ENCODE measurements around the gene KIF3B.
"Not testable (repeated sequence)": the region's sequence is repeated elsewhere in the genome, so short reads cannot be mapped to it uniquely, and the experiment has no call there.

The KIF3B gene

DNA sequence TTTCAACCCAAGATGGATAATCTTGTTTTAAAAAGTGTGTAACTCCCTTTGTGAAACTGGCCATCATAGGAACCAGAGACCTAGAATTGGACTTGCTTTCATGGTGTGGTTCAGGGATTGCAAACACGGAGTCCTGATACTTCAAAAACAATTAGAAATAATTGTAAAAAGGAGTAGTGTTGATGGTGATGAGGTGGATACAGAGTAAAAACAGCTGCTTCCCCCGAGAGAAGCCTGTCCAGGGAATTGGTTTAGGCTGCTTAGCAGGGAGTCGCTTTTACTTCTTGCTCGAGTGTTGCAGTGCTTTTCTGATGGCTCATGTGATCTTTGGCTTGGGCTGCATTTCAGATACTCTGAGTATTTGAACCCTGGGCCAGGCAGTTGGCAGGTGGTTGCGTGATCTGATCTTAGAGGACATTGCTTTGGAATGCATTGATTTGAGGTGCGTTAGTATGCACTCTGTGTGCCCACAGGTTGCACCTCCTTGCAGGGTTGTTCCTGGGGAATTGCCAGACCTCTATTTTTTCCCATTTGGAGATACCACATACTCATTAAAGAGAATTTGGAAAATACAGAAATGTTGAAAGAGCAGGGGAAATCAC, 19.5 kb downstream of the KIF3B start:
- no peak for DNase-seq

DNA sequence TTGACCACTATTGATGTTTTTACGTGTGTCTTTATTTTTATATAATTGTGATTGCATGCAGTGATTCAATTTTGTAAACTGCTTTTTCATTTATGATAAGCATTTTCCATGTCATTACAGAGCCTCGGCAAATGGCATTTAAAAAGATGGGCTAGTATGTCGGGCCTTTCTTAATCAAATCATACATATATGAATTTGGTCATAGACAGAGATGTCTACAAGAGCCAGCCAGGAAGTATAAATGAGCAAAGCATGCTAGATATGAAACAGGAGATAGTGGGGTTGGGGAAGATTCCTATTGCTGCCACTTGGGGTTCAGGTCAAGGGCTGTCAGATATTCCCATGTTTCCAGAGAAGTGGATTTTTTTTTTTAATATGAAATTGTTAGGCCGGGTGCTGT, 20.0 kb downstream of the KIF3B start:
- no peak for DNase-seq

DNA sequence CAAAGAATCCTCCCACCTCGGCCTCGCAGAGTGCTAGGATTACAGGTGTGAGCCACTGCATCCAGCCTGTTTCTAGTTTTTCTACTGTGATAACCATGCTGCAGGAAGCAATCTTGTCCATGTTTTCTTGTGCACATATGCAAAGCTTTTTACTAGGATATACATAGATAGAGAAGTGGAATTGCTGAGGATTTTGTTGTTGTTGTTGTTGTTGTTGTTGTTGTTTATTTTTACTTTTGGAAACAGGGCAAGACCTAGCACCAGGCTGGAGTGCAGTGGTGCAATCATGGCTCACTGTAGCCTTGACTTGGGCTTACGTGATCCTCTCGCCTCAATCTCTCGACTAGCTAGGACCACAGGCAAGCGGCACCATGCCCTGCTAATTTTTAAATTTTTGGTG, 23.2 kb downstream of the KIF3B start:
- no peak for DNase-seq

DNA sequence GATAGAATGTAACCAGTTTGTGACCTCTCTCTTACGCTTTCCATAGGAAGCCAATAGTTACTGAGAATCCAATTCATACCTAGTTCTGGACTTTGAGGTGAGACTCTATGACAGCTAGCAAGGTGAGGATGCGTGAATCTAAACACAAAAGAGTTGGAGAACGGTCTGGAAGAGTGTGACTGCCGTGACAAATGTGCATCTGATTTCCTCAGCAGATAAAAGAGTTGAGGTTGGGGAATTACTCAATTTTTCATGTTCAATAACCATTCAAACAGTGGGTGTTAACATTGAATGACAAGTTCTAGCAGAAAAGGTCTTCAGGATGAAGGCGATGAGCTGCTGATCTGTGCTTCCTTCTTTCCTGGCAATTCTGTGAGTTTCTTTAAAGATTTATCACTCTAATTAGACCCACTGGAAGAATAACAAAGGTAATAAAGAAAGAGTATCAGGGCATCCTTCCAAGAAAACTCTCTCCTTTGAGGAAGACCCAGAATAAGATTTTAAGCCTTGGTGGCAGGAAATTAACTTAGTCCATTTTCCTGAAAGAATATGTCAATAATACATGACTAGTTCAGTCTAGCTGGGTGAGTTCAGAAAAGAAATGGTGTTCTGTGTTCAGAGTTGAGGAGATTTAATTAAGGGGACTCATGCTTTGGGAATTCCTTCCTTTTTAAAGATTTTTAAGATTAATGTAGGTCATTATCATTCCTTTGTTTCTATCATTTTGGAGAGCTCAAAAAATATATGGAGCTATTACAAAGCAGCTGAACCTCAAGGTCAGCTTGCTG, 24.5 kb downstream of the KIF3B start:
- no peak for DNase-seq

DNA sequence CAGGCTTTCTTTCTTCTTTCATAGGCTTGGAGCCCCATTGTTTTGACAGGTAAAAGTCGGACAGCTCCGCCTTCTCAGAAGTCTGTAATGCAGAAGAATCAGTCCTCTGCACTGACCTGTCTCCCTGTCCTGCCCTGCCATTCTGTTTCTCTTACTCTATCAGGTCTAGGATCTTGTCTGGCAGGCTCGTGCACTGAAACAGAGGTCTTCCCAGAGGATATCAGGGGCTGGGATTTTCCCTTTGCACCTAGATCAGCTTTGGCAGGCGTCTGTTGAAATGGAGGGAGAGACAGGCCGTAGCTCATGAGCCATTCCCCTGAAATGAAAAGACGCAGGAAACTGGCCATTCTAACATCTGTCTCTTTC, 25.0 kb downstream of the KIF3B start:
- no peak for DNase-seq

DNA sequence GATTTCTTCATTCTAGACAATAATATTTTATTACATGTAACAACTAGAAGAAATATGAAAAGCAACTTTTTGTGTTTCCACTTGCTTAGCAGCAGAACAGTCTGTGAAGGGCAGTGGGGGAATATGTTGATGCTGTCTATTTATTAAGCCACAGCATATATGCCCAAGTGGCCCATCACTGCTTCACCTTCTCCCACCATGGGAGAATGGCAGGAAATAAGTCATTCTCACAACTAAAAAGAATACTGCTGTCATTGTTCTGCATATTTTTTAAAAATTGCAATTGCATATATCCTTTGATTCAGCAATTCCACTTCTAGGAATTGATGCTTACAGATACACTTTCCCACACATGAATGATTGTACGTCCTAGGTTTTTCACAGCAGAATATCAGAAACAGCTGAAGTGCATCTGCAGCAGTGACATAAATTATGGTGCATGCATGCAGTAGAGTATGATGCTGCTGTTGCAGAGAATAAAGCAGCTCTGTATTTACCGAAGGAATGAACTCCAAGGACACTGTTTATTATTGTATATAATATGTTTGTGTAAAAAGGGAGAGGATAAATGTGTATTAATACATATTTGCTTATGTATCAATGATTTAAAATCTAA, 26.8 kb downstream of the KIF3B start:
- DNase-seq, result no peak

DNA sequence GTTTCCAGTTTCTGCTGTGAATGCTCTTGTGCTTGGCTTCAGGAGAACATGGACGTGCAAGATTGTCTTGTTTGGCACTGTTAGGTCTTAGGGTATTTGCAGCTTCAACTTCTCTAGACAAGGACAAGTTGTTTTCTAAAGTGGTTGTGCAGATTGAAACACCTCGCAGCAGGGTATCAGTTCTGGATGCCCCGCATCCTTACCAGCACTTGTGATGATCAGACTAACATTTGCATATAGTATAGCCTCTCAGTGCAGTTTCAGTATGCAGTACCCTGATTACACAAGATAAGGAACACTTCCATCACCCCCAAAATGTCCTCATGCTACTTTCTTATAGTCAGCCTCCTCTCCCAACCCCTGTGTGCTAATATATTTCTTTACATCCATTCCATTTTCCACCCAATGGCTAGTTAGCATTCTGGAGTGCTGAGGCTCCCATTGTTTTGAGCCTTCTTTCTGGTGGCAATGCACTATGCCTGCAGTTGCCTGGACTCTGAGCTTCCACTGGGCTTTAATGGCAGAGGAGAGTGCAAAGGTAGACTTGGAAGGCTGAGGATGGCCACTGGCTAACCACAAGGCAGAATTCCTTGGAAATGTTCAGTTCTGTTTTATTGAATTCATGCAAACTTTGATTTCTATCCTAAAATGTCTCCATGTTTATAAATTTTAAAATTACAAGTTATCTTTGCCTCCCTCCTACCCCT, 35.4 kb downstream of the KIF3B start:
- DNase-seq, result no peak

DNA sequence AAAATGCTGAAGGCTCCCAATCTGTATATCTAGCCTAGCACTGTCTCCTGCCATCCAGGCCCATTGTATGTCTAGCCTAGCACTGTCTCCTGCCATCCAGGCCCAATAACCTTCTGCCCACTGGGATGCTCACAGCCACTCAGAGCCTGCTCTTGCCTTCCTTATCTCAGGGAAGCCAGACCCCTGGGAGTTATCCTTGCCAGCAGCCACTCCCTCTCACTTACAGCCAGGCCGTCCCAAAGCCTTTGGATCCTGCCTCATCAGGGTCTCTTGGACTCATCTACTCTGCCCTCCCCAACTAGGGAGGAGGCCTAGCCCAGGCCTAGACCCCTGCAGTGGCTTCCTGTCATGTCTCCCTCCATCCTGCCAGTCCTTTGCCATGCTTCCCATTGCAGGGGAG, 37.3 kb downstream of the KIF3B start:
- DNase-seq, result no peak

DNA sequence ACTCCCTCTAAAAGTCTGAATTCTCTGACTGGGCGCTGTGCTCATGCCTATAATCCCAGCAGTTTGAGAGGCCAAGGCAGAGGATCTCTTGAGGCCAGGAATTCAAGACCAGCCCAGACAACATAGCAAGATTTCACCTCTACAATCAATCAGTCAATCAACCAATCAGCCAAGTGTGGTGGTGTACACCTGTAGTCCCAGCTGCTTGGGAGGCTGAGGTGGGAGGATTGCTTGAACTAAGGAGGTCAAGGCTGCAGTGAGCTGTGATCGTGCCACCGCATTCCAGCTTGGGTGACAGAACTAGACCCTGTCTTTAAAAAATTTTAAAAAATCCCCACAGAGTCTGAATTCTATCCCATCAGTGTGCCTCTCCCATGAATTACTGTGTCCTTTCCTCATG, 37.9 kb downstream of the KIF3B start:
- no peak for DNase-seq

DNA sequence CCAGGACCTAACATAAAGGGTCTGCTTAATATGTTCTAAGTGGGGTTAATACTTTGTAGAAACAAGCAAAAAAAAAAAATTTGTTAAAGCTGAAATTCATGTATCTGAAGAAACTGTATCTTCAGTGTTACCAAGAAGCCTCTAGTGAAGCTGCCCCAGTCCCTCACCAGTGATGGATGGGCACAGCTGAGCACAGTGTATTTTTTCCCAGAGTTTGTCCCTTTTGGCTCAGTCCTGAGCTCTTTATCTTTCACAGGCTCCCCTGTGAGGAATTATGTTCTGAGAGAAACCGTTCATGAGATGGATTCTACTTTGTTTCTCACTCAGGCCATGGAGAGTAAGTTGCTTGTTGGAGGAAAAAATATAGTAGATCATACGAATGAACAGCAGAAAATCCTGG, 38.4 kb downstream of the KIF3B start:
- DNase-seq, result no peak

DNA sequence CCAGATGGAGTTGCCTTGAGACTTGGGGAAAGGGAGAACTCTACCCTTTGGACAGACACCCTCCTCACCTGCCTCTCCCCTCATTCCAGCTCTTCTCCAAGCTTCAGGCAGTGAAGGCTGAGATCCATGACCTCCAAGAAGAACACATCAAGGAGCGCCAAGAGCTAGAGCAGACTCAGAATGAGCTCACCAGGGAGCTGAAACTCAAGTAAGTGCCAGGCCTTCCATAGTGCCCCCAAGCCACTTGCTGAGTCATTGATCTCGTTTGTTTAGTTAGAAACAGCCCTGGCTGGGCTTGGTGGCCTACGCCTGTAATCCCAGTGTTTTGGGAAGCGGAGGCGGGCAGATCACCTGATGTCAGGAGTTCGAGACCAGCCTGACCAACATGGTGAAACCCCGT, 39.2 kb downstream of the KIF3B start:
- no peak for DNase-seq

DNA sequence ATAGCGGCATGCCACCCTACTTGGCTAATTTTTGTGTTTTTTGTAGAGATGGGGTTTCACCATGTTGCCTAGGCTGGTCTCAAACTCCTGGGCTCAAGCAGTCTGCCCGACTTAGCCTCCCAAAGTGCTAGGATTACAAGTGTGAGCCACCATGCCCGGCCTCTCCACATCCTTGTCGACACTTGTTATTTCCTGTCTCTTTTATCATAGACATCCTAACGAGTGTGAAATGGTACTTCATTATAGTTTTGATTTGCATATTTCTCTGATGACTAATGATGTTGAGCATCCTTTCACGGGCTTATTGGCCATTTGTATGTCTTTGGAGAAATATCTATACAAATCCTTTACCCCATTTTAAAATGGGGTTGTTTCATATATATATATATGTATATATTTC, 41.6 kb downstream of the KIF3B start:
- DNase-seq, result no peak

DNA sequence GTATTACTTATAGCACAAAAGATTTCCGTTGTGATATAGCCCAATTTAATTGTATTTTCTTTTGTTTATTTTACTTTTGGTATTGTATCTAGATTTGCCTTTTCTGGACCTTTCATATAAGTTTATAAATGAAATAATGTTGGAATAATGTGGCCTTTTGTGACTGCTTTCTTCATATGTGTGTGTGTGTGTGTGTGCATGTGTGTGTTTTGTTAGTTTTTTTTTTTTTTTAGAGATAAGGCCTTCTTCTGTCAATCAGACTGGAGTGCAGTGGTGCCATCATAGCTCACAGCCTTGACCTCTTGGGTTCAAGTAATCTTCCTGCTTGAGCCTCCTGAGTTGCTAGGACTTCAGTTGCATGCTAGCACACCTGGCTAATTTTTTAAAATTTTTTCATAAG, 42.9 kb downstream of the KIF3B start:
- DNase-seq, result no peak

DNA sequence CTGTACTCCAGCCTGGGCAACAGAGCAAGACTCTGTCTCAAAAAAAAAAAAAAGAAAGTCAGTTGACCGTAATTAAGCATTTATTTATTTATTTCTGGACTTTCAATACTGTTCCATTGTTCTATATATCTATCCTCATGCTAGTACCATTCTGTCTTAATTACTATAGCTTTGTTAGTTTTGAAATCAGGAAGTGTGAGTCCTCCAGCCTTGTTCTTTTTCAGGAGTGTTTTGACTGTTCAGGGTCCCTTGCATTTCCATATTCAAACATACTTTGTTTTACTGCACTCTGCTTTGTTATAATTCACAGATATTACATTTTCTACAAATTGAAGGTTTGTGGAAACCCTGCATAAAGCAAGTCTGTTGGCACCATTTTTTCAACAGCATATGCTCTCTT, 43.9 kb downstream of the KIF3B start:
- no peak for DNase-seq

DNA sequence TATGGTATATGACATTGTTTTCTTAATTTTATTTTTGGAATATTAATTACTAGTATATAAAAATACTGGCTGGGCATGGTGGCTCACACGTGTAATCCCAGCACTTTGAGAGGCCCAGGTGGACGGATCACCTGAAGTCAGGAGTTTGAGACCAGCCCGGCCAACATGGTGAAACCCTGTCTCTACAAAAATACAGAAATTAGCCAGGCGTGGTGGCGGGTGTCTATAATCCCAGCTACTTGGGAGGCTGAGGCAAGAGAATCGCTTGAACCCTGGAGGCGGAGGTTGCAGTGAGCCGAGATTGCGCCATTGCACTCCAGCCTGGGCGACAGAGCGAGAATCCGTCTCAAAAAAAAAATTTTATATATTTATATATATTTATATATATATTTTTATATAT, 44.8 kb downstream of the KIF3B start:
- not testable (repeated sequence) for DNase-seq

DNA sequence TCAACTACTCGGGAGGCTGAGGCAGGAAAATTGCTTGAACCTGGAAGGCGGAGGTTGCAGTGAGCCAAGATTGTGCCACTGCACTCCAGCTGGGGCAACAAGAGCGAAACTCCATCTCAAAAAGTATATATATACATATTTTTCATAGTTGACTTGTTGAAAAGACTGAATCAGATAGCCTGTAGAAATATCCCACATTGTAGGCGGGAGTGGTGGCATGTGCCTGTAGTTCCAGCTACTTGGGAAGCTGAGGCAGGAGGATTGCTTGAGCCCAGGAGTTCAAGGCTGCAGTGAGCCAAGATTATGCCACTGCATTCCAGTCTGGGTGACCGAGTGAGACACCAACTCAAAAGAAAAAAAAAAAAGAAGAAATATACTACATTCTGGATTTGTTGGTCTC, 46.3 kb downstream of the KIF3B start:
- not testable (repeated sequence) for DNase-seq

DNA sequence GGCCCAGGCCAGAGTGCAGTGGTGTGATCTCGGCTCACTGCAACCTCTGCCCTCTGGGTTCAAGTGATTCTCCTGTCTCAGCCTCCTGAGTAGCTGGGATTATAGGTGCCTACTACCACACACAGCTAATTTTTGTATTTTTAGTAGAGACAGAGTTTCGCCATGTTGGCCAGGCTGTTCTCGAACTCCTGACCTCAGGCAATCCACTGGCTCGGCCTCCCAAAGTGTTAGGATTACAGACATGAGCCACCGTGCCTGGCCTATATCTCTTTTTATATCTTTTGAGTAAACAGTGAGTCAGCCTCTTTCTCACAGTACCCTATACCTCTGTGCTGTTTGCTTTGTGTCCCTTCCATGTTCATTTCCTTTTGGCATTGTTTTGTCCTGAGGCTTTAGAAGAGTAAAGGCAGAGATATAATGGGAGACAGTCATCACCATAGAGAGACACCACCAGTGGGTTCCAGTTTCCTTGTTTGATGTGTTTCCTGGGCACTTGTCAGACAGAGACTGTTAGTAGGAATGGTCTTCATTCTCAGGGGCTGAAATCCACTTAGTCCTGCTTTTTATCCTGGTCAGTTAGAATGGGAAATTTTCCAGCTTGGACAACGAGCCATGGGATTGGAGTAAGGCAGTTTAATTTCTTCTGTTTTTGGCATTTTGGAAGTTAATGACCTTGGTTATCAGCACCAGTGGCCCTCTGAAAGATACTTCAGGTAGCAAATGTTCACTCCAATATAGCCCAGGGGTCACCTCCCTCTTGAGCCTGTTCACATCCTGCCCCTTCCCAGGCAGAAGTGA, 48.5 kb downstream of the KIF3B start:
- DNase-seq, result no peak

DNA sequence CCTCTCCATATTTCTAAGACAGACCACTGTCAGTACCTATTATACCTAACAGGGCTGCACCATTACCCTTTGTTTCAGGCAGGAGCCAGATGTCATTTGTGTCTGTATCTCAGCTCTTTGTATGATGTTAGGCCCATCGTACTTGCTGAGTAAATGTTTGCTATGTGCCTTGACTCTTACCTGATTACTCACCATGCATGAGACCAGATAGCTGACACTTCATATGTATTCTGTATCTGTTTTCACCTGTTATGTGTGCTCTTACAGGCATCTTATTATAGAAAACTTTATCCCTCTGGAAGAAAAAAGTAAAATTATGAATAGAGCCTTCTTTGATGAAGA, 49.0 kb downstream of the KIF3B start:
- no peak for DNase-seq

DNA sequence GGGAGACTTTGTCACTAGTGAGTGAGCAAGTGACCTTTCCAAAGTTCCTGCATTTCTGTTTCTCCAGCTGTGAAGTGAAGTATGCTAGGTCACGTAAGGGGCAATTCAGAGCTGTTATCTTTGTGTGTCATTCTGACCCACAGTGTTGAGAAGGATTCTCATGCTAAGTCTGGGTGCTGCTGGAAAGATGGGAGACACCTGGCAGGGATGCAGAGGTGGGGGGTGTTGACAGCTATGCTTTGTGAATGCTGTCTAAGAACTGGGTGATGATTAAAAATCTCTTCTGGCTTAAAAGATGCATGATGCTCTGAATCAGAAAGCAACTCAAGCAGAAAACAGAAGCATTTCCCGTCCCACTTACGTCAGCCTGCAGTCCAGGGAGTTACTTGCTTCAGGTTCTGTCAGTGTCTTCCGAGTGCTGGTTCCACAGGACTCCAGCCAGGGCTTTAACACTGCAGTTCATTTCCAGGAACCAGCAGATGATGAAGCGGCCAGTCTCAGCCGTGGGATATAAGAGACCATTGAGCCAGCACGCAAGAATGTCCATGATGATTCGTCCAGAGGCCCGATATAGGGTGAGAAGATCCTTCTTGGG, 49.7 kb downstream of the KIF3B start:
- no peak for DNase-seq

DNA sequence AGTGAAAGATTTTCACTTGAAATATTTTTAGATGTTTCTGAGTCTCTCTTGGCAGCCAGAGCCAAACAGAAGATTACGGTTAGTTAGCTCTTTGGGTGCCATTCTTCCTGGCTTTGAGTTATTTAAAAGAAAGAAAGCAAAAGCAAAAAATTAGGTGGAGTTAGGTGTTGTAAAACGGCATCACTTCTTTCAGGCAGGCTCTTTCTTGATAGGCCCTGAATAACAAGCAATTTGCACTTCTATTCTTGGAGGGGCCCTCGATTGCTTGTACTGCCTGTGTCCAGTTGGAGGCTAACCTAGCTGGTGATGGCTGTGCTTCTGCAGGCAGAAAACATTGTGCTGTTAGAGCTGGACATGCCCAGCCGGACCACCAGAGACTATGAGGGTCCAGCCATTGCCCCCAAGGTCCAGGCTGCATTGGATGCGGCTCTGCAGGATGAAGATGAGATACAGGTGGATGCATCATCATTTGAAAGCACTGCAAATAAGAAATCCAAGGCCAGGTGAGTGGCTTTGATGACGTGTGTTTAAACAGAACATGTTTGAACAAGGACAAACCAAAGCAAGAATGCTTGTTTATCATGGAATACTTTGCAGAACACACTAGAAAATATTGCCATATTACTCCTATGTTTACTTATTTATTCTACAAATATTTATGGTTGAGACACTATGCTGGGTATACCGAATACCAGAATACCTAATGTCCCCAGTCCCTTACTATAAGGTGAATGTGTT, 52.5 kb downstream of the KIF3B start:
- no peak for DNase-seq

DNA sequence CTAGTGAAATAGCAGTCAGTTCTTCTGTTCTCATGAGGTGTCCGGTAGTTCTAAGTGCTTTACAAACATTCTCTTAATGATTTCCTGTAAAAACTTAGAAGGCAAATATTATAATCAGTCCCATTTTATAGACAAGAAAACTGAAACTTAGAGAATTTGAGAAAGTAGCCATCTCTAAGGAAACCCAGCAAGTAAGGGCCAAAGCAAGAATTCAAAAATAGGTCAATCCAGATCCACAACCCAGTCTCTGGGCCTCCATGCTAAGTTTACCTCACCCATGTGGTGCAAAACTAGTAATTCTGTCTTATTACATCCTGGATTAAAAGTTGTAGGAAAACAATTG, 53.1 kb downstream of the KIF3B start:
- DNase-seq, result no peak

DNA sequence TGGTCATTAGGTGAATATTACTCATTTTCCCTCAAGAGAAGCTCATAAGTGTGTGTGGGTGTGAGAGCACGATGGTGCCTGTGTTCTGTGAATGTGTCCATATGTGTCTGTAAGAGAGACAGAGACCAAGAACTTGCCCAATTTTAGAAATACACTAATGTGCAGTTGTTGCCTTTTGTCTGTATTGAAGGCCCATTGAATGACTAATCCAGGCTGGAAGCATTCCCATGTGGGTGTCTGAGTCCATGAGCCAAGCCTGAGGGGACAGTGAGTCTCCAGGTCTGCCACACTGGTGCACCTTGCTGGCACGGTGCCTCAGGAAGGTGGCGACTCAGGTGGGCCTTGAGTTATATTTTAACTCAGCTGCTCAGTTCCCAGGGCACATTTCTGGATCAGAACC, 55.2 kb downstream of the KIF3B start:
- DNase-seq, result no peak

All from 8988T (cell line).